Testis (tissue), 3 donors: Measurements from ENCODE around the gene MEGF9. TPM values are rescaled to one million over a fixed set of nuclear protein-coding genes. Genes with fewer than 3 reads are reported as not detected.

Experiments used
- DNase-seq: peaks from one replicate; pipeline ENCODE4 v3.0.0-alpha.2; 2019
- H3K27ac ChIP-seq, 2 donors: fragments of 200-600 bp; sonication (generic); one replicate each; pipeline ENCODE4 v1.5.1; 2019
- H3K27me3 ChIP-seq: fragments of 200-600 bp; sonication (generic); one replicate; pipeline ENCODE4 v1.5.1; 2019
- H3K36me3 ChIP-seq: fragments of 200-600 bp; sonication (generic); one replicate; pipeline ENCODE4 v1.5.1; 2017; ENCODE audit warnings: low read depth; ENCODE audit errors: missing control alignments
- H3K4me1 ChIP-seq: fragments of 200-600 bp; sonication (generic); one replicate; pipeline ENCODE4 v1.5.1; 2019
- H3K4me3 ChIP-seq, 2 donors: fragments of 200-600 bp; sonication (generic); one replicate each; pipeline ENCODE4 v1.5.1; 2017 to 2019
- H3K9me3 ChIP-seq: fragments of 200-600 bp; sonication (generic); one replicate; pipeline ENCODE4 v1.5.1; 2017
- CTCF ChIP-seq, 3 experiments: fragments of 450-650 bp in 2 of 3; fragments of 200-600 bp in 1 of 3; sonication (generic) in 1 of 3; IDR thresholded peaks; one replicate each; pipeline ENCODE4 v1.5.1; 2016 to 2019; ENCODE audit warnings: antibody characterized with exemption in 3 of 3, mild to moderate bottlenecking in 2 of 3, moderate library complexity in 1 of 3
- POLR2A ChIP-seq: fragments of 450-650 bp; IDR thresholded peaks from one replicate; pipeline ENCODE4 v1.6.1; 2017; ENCODE audit warnings: antibody characterized with exemption, mild to moderate bottlenecking, moderate library complexity
- WGBS, 2 donors: methylation state at CpG; one replicate each; pipeline ENCODE4 v1.1.5; 2018; 5-methylcytosine and 5-hydroxymethylcytosine counted together
- intact Hi-C: fragments of 100-400 bp; cut with DNase I; formaldehyde crosslinking; loops from one replicate; pipeline ENCODE4 v1.15.1; 2023; ENCODE audit warnings: low total_unique reads
- polyA plus RNA-seq: library from polyadenylated mRNA; stranded (reverse); fragments of 350-450 nt; fragmentation: Illumina TruSeq; extraction: RNeasy Lipid Tissue Mini Kit (QIAGEN cat#74804); gene quantifications from one replicate; pipeline ENCODE4 v1.2.3, GENCODE V29; 2014; ENCODE audit warnings: low read depth, low replicate concordance; ENCODE audit not compliant: insufficient read depth
- total RNA-seq, 2 donors: library from RNA; depleted of rRNA; stranded (reverse); fragments of >200 nt; gene quantifications; one replicate each; pipeline ENCODE4 v1.2.3, GENCODE V29; 2016

MEGF9 gene
- total and polyA plus RNA-seq, 3 donors from 2014 or later = 7.2 to 8.5 (median 8.2) TPM

- intact Hi-C loops = no loop called here
- Histone ChIP-seq H3K27me3 (no peaks in the 10 kb centered on the region), H3K4me1 (no peaks in the 10 kb centered on the region), H3K36me3 (no peaks in the 10 kb centered on the region), H3K9me3 (no peaks in the 10 kb centered on the region), H3K27ac (no peak overlapping the region), H3K4me3 (no peak overlapping the region)
- 91 to 100% methylated on average over 1 of the region's 1 CpG for WGBS, 2 donors
- no peak for DNase-seq
- no peak for TF ChIP-seq CTCF (IDR thresholded peaks at IDR 0.05)
- no peak for TF ChIP-seq POLR2A
Observed at GRCh38 chr9:120611690-120612068, 102.6 kb downstream of the MEGF9 start.

- TF ChIP-seq CTCF (IDR thresholded peaks at IDR 0.05) (no peak), POLR2A (no peak)
- no peaks in the 10 kb centered on the region for H3K27me3 ChIP-seq
- no peak overlapping the region for H3K27ac ChIP-seq
- DNase-seq = no peak
- H3K9me3 ChIP-seq = no peaks in the 10 kb centered on the region
- no peaks in the 10 kb centered on the region for H3K36me3 ChIP-seq
- intact Hi-C loops = no loop called here
- H3K4me3 ChIP-seq = no peak overlapping the region
- H3K4me1 ChIP-seq = no peaks in the 10 kb centered on the region
Observed at GRCh38 chr9:120610975-120611689, 103.1 kb downstream of the MEGF9 start.

- 88 to 89% methylated on average over 2 of the region's 2 CpGs for WGBS, 2 donors
- DNase-seq = no peak
- no peak overlapping the region for H3K27ac ChIP-seq
- no peaks in the 10 kb centered on the region for H3K9me3 ChIP-seq
- H3K4me1 ChIP-seq = no peaks in the 10 kb centered on the region
- no peak for TF ChIP-seq POLR2A
- TF ChIP-seq CTCF (IDR thresholded peaks at IDR 0.05) = no peak
- intact Hi-C loops = no loop called here
- H3K36me3 ChIP-seq = no peaks in the 10 kb centered on the region
- H3K27me3 ChIP-seq = no peaks in the 10 kb centered on the region
- no peak overlapping the region for H3K4me3 ChIP-seq
Observed at GRCh38 chr9:120609636-120610035, 104.6 kb downstream of the MEGF9 start.

- Histone ChIP-seq H3K27me3 (no peaks in the 10 kb centered on the region), H3K27ac (no peak overlapping the region), H3K36me3 (no peaks in the 10 kb centered on the region), H3K4me1 (no peaks in the 10 kb centered on the region), H3K9me3 (no peaks in the 10 kb centered on the region), H3K4me3 (no peak overlapping the region)
- DNase-seq = no peak
- TF ChIP-seq POLR2A = no peak
- TF ChIP-seq CTCF (IDR thresholded peaks at IDR 0.05) = no peak
- intact Hi-C loops = no loop called here
Observed at GRCh38 chr9:120608421-120608820, 105.8 kb downstream of the MEGF9 start.

- 88 to 89% methylated on average over 1 of the region's 1 CpG for whole genome bisulfite sequencing, 2 donors
- H3K4me3 ChIP-seq = no peak overlapping the region
- no peak overlapping the region for H3K27ac ChIP-seq
- H3K4me1 ChIP-seq = no peaks in the 10 kb centered on the region
- H3K36me3 ChIP-seq = no peaks in the 10 kb centered on the region
- no peak for DNase-seq
- no peaks in the 10 kb centered on the region for H3K9me3 ChIP-seq
- H3K27me3 ChIP-seq = no peaks in the 10 kb centered on the region
- TF ChIP-seq CTCF (IDR thresholded peaks at IDR 0.05) = no peak
- TF ChIP-seq POLR2A = no peak
- intact Hi-C loops = no loop called here
Observed at GRCh38 chr9:120603591-120603990, 110.7 kb downstream of the MEGF9 start.
